GM18511 (cell line): Measurements from ENCODE around the gene ORAI1.
"Not testable (repeated sequence)": the region's sequence is repeated elsewhere in the genome, so short reads cannot be mapped to it uniquely, and the experiment has no call there.

Source experiments
- ATAC-seq: cut with Tn5 transposase; IDR thresholded peaks from one replicate; pipeline ENCODE4 v1.9.1; 2021; ENCODE audit warnings: mild to moderate bottlenecking, moderate library complexity; ENCODE audit not compliant: unreplicated experiment

The ORAI1 gene

DNA sequence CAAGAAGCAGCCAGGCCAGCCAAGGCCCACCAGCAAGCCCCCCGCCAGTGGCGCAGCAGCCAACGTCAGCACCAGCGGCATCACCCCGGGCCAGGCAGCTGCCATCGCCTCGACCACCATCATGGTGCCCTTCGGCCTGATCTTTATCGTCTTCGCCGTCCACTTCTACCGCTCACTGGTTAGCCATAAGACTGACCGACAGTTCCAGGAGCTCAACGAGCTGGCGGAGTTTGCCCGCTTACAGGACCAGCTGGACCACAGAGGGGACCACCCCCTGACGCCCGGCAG, 15.0 kb downstream of the ORAI1 start:
- no peak for ATAC-seq

DNA sequence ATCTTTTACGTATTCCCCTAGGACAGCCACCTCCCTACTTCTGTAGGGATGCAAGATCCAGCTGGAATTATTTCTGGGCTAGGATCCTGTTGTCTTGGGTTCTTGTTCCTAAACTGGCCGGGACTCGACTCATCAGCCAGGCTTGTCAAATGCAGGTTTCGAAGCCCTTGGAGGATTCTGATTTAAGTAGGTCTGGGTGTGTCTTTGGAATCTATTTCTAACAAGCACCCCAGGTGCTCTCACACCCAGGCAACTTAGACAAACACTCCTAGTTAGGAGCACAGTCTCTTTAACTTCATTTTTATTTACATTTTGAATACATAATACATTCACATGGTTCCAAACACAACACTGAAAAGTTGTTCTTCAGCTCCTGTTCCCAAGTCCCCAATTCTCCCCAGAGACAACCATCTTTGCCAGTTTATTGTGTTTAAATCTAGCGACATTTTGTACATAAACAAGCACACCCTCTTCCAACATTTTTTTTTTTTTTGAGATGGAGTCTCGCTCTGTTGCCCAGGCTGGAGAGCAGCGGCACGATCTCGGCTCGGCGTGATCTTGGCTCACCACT, 22.2 kb downstream of the ORAI1 start:
- ATAC-seq: no peak

DNA sequence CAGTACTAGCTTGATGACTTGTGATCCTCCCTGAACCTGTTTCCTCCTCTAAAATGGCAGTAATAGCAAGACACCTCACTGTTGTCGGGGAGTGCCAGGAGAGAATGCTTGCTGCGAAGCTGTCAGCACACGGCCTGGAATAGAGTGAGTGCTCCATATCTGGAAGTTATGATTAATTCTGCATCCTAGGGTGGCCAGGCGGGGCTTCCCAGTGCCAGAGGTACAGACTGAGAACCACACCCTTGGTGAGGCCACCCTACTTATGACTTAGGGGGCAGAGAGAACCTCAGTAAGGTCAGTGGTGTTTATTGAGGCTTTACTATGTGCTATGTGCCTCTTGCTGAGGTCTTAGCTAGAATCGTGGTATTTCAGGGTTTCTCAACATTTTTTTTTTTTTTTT, 23.0 kb downstream of the ORAI1 start:
- ATAC-seq: no peak

GRCh38 chr12:121649819-121650353, 23.6 kb downstream of the ORAI1 start:
- ATAC-seq: no peak

GRCh38 chr12:121651320-121651719, 25.0 kb downstream of the ORAI1 start:
- no peak for ATAC-seq

GRCh38 chr12:121652767-121653497, 26.6 kb downstream of the ORAI1 start:
- ATAC-seq: no peak

GRCh38 chr12:121653999-121654398, 27.7 kb downstream of the ORAI1 start:
- ATAC-seq: no peak

- no peak for ATAC-seq
These were observed 29.8 kb downstream of the ORAI1 start for GRCh38 chr12:121656122-121656521.

DNA sequence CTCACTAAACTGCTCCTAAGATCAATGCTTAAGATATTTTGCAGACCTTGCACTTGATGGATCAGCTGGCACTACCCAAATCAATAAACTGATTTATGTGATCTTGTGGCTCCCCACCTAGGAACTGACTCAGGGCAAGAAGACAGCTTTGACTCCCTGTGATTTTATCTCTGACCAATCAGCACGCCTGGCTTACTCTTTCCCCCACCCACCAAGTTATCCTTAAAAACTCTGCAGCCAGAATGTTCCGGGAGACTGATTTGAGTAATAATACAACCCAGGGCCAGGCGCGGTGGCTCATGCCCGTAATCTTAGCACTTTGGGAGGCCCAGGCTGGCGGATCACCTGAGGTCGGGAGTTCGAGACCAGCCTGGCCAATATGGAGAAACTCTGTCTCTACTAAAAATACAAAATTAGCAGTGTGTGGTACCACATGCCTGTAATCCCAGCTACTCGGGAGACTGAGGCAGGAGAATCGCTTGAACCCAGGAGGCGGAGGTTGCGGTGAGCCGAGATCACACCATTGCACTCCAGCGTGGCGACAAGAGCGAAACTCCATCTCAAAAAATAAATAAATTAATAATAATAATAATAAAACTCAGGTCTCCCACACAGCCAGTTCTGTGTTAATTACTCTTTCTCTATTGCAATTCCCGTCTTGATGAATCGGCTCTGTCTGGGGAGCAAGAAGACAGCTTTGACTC, 31.1 kb downstream of the ORAI1 start:
- ATAC-seq: no peak

DNA sequence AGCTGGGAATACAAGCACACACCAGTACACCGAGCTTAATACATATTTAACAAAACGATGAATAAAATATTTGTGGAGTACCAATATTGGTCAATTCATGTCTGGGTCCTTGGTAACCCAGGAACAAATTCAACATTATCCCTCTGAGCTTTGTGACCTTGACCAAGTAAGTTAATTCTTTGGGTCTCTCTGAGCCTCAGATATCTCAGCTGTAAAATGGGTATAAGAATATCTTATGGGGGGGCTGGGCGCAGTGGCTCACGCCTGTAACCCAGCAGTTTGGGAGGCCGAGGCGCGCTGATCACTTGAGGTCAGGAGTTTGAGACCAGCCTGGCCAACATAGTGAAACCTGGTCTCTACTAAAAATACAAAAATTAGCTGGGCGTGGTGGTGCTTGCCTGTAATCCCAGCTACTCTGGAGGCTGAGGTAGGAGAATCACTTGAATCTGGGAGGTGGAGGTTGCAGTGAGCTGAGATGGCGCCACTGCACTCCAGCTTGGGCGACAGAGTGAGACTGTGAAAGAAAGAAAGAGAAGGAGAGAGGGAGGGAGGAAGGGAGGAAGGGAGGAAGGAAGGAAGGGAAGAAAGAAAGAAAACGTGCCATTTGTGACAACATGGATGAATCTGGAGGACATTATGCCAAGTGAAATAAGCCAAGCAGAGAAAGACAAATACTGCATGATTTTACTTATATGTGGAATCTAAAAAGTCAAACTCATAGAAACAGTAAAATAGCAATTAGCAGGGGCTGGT, 35.2 kb downstream of the ORAI1 start:
- ATAC-seq: not testable (repeated sequence)

DNA sequence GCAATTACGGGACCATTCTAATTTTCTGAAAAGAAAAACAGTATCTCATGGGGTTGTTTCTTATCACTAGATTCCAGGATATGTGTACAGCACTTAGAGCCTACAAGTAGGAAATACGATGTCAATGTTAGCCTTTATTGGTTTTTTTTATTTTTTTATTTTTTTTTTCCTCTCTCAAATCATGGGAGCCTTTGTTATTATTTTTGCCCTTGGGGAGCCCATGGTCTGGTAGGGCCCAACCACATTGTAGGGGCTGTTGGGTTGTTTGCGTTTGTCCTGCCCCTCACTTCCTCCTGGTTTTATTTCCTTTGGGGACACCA, 37.2 kb downstream of the ORAI1 start:
- no peak for ATAC-seq

- ATAC-seq: not testable (repeated sequence)
These were observed 40.5 kb downstream of the ORAI1 start for GRCh38 chr12:121666829-121667228.

- ATAC-seq: no peak
These were observed 42.6 kb downstream of the ORAI1 start for GRCh38 chr12:121668750-121669520.

DNA sequence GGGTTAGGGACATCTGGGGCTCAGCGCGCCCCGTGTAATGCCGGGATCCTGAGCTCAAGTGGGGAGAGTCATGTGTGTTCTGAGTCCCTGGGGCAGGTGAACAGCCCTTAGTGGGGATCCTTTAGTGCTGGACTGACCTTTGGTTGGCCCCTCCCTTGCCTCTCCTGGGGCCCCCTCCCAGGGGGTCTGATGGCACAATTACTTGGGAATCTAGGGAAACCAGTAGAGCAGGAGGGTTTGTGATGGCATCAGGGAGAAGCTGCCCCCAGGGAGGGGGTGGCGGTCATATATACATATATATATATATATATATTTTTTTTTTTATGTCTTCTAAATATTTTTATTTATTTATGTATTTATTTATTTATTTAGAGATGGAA, 43.2 kb downstream of the ORAI1 start, which contains the start of gene MORN3:
Gene MORN3 (minus strand): TSS at position 134 of the 380 bp plus-strand sequence. CDS start 171 bp downstream, outside the sequence.
- no peak for ATAC-seq

- no peak for ATAC-seq
These were observed 46.7 kb downstream of the ORAI1 start for GRCh38 chr12:121673013-121673511.

DNA sequence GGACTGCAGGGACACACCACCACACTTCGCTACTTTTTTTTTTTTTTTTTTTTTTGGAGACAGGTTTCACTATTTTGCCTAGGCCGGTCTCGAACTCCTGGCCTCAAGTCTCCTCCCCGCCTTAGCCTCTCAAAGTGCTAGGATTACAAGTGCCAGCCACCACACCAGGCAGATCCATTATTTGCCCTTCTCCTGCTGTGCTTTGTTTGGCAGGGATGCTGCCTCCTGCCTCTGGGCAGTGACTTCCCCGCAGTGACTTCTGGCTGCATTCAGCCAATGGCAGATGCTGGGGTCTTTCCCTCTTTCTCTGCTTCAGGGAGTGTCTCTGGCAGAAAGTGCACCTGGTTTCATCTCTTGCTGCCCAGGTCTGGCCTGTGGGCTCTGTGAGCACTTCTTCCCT, 49.9 kb downstream of the ORAI1 start:
- ATAC-seq: no peak

GRCh38 chr12:121678305-121678704, 52.0 kb downstream of the ORAI1 start:
- no peak for ATAC-seq

GRCh38 chr12:121678716-121679300, 52.5 kb downstream of the ORAI1 start:
- ATAC-seq: no peak

- not testable (repeated sequence) for ATAC-seq
These were observed 53.4 kb downstream of the ORAI1 start for GRCh38 chr12:121679661-121680197.

DNA sequence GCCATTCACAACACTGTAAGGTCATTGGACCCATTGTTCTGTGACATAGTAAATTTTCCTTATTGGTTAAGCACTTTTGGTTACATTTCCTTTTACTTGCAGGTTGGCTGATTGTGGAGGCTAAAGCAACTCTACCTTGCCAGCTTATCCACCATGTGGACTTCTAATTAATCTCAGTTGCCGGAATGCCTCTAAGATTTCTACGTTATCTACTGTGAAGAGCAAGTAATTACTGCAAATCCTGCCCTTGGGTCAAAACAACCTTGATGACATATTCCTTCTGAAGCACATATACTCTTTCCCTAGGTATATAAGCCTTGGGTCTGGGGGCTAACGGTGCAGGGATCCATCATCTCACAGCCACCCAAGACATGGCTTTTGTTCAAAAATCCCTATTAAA, 62.6 kb downstream of the ORAI1 start:
- ATAC-seq: no peak
